HG02885 (cell line): ENCODE results near the gene KRTAP27-1.
A peak's percentile ranks its signal among the peaks of the same experiment; 100 is the strongest.

Source experiments
- ATAC-seq: cut with Tn5 transposase; IDR thresholded peaks from one replicate; pipeline ENCODE4 v1.9.1; 2021; ENCODE audit warnings: mild to moderate bottlenecking; ENCODE audit not compliant: unreplicated experiment, poor library complexity

Gene KRTAP27-1, protein sequence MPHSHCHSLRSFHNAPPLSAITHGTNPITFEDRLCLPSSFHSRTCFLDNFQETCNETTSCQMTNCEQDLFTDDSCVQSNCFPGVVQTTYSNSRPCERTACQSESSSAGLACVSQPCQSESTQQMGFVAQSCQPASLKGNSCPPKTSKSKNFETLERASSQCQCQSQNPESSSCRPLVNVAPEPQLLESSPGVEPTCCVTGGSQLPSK

DNA sequence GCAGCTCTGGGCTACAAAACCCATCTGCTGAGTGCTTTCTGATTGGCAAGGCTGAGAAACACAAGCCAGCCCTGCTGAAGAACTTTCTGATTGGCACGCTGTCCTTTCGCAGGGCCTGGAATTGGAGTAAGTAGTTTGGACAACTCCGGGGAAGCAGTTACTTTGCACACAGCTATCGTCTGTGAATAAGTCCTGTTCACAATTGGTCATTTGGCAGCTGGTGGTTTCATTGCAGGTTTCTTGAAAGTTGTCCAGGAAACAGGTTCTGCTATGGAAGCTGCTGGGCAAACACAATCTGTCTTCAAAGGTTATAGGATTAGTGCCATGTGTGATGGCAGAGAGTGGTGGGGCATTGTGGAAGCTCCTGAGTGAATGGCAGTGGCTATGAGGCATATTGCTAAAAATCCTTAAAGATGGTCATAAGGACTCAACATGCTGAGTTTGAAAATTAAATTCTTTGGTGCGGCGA lies at the start of gene KRTAP27-1:
Gene KRTAP27-1, minus strand, starts transcription at position 419 of the 469 bp plus-strand sequence. Its CDS starts 26 bp downstream, at position 393.
- ATAC-seq = no peak

- no peak for ATAC-seq
These were observed 44.7 kb upstream of the KRTAP27-1 start for GRCh38 chr21:30382201-30382600.

DNA sequence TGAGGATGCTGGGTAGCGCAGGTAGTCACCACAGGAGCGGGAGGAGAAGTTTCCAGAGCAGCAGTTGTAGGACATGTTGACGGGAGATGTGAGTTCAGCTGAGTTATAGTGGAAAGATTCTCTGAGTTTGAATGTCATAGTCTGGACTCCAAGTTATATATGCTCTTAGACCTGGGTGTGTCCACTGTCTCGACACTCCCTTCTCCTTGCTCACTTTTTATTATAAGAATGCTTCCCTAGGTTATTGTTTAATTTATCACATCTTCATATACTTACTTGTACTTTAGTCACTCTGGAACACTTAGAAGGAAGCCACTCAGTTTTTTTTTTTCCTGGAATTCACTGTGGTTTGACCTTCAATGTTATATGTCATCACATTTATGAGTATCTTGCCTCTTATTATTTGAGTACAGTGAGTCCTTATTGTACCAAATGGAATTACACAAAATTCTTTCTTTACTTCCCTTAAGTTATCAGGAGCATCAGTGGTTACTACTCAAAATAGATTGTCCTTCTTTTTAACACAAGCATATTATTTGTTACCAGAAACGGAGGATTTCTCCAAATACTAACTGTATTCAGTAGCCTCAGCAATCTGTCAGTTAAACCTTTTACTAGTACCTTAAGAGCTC lies 34.8 kb upstream of the KRTAP27-1 start, which contains the start of gene KRTAP13-2:
Gene KRTAP13-2, minus strand, starts transcription at position 133 of the 632 bp plus-strand sequence. Its CDS starts 58 bp downstream, at position 75.
- no peak for ATAC-seq

DNA sequence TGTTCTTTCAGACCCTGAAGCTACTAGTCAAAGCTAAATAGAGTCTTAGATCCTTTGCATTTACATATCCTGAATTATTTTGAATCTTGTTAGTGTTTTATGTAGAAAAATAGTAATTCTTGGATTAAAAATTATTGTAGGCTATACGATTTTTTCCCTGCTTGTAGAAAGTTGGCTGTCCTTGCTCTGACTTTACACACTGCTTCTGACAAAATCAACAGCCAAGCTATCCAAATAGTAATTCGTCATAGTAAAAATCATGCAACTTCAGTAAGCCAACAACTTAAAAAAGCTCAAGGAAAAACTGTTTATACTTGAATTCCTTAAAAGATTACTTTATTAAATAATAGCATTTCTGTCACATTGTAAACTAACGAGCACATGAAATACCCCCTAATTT lies 18.4 kb upstream of the KRTAP27-1 start:
- ATAC-seq = no peak

DNA sequence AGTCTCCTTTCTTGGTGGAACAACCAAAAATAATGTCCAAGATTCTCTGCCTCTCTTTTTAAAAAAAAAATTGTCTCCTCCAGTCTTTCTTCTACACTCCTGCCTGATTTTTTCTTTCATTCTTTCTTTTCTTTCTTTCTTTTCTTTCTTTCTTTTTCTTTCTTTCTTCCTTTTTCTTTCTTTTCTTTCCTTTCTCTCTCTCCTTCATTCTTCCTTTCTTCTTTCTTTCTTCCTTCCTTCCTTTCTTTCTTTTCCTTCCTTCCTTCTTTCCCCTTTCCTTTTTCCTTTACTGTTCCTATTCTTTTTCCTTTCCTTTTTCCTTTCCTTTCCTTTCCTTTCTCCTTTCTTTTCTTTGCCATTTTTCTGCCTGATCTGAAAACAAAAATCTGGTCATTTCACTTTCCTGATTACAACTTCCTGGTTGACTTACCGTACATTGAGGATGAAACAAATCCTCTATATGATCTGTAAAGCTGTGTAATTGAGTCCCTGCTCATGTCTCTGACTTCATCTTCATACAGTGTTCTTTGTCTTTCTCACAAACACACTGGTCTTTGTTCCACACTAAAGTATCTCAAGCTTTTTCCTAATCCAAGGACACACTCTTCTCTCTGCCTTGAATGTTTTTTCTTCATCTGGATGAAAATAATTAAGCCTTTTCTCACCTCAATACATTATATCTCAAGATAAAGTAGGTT lies 17.0 kb upstream of the KRTAP27-1 start:
- no peak for ATAC-seq

DNA sequence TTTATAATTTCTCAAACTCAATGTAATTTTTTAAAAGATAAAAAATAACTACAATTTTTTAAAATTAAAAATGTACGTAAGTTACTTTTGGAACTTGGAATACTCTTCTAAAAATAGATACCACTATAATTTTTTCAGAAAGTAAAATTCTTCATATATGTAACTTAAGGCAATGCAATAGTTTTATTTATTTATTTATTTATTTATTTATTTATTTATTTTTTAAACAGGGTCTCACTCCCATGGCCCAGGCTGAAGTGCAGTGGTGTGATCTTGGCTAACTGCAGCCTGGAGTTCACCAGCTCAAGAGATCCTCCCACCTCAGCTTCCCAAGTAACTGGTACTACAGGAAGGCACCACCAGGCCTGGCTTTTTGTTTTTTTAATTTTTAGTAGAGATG lies 14.0 kb upstream of the KRTAP27-1 start:
- no peak for ATAC-seq

DNA sequence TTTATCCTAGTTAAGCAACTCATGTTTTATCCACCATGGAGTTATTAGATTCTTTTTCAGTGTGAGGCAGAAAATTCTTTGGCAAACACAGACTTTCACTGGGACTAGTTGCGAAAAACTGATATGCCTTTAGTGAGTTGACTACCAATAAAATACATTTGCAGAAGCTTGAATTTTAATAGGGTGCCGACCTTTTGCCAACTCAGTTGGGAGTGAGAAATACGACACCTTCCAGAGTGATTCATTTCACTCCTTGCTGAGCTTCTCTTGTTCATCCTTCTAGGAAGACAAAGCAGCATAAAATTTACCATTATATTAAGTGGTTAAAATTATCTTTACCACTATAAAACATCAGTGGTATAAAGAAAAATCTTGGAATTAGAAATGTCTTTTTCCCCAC lies 12.1 kb upstream of the KRTAP27-1 start:
- ATAC-seq = no peak

- ATAC-seq = no peak
These were observed 11.0 kb upstream of the KRTAP27-1 start, which contains the start of gene KRTAP23-1 for GRCh38 chr21:30348506-30348905. Gene KRTAP23-1, minus strand, starts transcription at chr21:30348606. Its CDS starts 0 bp downstream, at chr21:30348606.

- ATAC-seq = no peak
These were observed 7.5 kb upstream of the KRTAP27-1 start for GRCh38 chr21:30345014-30345413.

DNA sequence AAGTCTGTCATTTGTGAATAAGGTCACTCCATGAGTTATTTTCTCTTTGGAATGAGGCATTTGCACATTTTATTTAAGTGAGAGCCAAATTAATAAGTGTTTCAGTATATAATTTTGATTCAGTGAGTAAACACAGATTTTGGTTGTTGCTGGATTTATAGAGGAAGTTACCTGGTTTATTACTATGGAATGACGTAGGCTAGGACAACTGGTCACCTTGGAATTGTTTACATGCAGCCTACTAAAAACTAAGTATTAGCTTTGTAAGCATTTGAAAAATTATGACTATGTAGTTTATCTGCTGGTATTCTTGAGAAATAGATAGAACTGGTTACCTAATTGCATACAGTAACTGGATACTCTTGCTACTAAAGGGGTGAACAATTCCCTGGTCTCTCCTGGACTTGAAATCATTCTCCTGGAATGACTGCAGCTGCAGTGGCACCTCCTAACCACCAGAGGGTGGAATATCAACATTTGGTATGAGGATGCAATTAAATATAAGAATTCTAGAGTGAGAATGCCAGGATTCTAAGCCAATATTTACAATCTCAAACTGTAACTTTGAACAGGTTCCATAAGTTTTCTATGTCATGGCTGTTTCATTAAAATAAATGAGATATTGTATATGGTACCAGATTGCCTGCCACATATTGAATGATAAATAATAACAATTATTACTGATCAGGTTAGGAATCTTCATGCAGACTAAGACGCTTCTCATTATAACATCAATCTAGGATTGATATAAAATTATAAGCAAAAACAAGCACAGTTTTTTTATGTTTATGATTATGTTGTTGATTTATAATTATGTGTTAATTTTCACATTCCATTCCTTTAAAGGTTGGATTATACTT lies 3.5 kb upstream of the KRTAP27-1 start:
- peak; percentile 73 for ATAC-seq

DNA sequence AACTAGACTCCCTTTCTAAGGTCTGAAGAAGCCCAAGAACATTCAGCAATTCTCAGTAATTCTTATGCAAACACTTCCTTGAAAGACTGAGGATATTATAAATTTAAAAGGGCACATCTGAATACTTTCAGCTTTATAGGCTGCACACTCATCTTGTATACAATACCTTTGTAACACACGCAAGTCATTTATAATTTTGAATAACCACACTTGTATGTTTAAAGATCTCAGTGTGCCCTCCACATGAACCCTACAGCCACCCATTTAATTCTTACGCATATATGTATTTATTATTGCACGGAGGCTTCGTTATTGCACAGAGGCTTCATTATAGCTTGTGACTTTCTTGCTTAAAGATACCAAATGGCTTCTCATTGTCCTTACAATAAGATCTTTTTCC lies 1.2 kb upstream of the KRTAP27-1 start:
- ATAC-seq = no peak

DNA sequence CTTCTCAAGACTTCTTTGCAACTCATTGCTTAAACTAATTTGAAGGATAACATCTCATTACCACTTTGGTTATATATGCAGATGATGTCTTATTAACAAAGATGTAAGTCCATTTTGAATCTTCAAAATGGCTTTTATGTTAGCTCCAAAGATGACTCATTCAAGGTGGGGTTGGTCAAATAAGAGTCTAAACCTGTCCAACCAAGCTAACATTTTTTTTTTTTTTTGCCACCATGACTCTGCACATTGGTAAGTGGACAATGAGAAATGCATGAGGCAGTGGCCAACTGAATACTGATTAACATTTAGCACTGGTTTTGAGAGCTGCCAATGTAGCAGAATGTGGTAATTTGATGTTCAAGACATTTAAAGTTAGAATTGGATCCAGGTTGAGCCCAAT lies 278 bp upstream of the KRTAP27-1 start:
- no peak for ATAC-seq

GRCh38 chr21:30336596-30336995 lies 898 bp downstream of the KRTAP27-1 start:
- no peak for ATAC-seq

- no peak for ATAC-seq
These were observed 3.8 kb downstream of the KRTAP27-1 start for GRCh38 chr21:30333736-30334135.

GRCh38 chr21:30332681-30333080 lies 4.8 kb downstream of the KRTAP27-1 start:
- no peak for ATAC-seq

DNA sequence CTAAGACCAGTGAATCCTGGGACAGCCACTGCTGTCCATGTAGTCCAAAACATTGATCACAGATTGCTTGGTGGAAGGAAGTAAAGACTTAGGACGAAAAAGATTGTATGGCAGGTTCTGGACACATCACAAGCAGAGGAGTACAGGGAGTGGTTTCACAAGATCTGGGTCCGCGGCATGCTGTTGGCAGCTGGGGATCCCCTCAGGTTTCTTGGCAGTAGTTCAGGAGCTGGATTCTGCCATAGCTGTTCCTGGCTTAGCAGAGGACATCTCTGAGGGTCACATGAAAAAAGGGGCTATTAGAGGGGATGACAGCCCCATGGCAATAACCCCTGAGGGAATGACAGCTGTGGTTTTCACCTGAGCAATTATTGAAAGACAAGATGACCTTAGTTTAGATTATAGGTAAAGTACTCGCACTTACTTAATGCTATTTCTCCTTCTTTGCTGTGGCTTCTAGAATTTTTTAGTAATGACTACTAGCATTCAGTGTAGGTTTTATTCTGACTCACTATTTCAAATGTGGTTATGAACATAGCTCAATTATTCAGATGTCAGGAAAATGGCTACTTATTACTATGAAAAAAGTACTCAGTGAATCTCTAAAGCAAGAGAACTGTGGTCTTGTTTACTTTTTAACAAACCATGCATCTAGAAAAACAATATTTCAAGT lies 8.2 kb downstream of the KRTAP27-1 start:
- ATAC-seq = no peak

DNA sequence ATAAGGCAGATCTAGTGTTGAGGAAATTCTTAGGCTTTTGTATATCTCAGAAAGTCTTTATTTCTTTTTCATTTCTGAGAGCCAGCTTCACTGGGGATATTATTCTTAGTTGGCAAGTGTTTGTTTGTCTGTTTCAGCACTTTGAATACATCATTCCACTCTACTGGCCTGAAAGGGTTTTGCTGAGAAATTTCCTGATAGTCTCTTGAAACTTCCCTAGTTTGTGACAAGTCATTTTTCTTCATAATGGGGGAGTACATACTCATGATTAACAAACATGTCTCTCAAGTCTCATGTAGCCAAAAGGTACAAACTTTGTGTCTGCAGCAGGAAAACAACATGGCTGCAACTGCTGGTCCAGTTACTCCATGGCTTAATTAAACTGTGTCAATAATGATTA lies 11.1 kb downstream of the KRTAP27-1 start:
- ATAC-seq = no peak

- ATAC-seq = no peak
These were observed 17.3 kb downstream of the KRTAP27-1 start, which contains the start of gene KRTAP26-1 for GRCh38 chr21:30320215-30320614. Gene KRTAP26-1, minus strand, starts transcription at chr21:30320315. Its CDS starts 280 bp downstream, at chr21:30320035.

- no peak for ATAC-seq
These were observed 21.8 kb downstream of the KRTAP27-1 start for GRCh38 chr21:30315701-30316100.

DNA sequence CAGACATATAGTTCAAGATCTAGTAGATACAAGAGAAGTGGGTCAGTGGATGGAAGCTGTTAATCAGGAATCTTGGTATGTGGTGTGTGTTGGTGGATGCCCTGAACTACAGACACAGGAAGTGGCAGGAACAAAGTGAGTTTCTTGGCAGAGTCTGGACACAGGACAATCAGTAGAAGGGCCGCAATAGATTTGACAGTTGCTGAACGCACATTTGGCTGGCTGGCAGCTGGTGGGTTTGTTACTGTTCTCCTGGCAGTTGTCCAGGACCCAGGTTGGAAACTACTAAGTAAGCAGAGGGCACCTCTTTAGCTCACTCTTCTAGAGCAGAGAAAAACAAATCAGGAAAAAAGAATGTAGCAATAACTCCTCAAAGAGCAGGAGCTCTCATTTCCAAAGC lies 30.6 kb downstream of the KRTAP27-1 start:
- ATAC-seq = no peak
